ENCODE data around the gene E2F4.

Gene E2F4

DNA sequence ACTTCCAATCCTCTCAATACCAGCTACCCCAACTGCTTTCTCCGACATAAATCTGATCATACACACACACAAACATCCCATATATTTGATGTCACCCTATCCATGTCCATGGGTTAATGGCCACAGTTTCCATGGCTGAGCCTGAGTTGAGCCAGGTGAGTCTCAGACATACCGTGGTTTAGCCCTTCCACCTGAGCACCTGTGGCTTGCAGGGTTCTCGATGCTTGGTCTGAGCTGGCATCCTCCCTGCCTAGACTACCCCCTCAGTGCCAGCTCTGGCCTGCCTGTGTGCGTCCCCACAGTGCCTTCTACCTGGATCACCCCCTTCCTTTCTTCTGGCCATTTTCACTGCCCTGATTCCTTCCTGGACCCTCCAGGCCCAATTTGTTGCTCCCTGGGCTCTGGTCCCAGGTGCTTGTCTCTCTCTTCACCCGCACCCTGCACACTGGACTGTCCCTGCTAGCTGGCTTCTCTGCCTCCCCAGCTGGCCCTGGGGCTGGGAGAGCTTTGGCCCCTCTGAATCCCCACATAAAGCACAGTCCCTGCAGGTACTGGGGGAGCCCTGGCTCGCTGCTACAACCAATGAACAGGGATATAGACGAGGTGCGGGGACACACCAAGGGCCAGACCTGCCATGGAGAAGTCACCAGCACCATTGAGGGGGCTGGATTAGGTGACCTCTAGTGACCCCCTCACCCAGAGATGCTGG lies 14.3 kb downstream of the E2F4 start:
- DNase-seq (ENCODE audit: insufficient read length, low spot score), result no peak
- TF ChIP-seq POLR2AphosphoS5 (IDR thresholded peaks at IDR 0.05; ENCODE audit: low read depth, low read length) (no peak; the same call in 1 of the 2 replicates), POLR2A (IDR thresholded peaks at IDR 0.05; ENCODE audit: low read depth, low read length) (no peak), SPI1 (IDR thresholded peaks at IDR 0.05; ENCODE audit: low read depth, low read length) (no peak), PAX5 (IDR thresholded peaks at IDR 0.05; ENCODE audit: insufficient read depth, low read length, severe bottlenecking) (no peak), POU2F2 (IDR thresholded peaks at IDR 0.05; ENCODE audit: low read depth, low read length) (no peak), TAF1 (IDR thresholded peaks at IDR 0.05; ENCODE audit: low read depth, low read length) (no peak)
- no peak for FAIRE-seq

GRCh38 chr16:67206838-67207248 lies 14.9 kb downstream of the E2F4 start:
- DNase-seq (ENCODE audit: insufficient read length, low spot score) (no peak), FAIRE-seq (no peak)
- no peak for TF ChIP-seq POLR2A (IDR thresholded peaks at IDR 0.05; ENCODE audit: low read depth, low read length)
- no peak for TF ChIP-seq POU2F2 (IDR thresholded peaks at IDR 0.05; ENCODE audit: low read depth, low read length)
- TF ChIP-seq POLR2AphosphoS5 (IDR thresholded peaks at IDR 0.05; ENCODE audit: low read depth, low read length), result no peak
- no peak for TF ChIP-seq PAX5 (IDR thresholded peaks at IDR 0.05; ENCODE audit: insufficient read depth, low read length, severe bottlenecking)
- TF ChIP-seq SPI1 (IDR thresholded peaks at IDR 0.05; ENCODE audit: low read depth, low read length), result no peak
- no peak for TF ChIP-seq TAF1 (IDR thresholded peaks at IDR 0.05; ENCODE audit: low read depth, low read length)

DNA sequence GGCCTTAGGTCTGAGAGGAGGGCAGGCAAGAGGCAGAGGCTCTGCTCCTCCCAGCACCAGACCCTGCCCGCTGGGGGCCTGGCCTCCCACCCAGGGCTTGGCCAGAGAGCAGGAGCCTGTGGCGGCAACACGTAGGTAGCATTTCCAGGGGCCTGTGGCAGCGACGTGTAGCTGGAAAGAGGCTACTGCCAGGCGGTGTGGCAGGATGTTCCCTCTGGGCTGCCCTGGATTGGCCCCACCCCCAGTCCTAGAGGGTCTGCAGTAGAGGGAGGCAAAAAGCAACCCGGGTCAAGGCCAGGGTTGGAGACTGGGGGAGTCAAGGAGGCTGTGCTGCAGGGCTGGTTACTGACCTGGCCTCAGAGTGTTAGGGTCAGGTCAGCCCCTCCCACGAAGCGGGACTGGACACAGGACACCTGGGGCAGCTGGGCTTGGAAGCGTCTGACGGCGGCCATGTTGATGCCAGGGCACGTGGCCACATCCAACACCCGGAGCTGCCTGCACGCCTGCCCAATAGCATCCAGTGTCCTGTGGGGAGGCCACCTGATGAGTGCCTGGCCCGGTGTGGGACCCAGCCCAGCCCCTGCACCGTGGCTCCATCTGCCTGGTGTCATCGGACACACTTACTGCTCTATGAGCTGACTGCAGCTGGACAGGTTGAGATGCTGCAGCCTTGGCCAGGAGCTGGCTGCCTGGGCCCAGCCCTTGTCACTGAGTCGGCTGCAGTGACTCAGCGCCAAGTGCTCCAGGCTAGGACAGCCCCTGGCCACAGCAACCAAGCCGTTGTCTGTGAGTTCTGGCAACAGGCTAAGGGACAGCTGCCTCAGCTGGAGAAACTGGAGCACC lies 15.5 kb downstream of the E2F4 start:
- peak; percentile 38; the same call in 1 of the 2 replicates for TF ChIP-seq POLR2AphosphoS5 (IDR thresholded peaks at IDR 0.05; ENCODE audit: low read depth, low read length)
- TF ChIP-seq POU2F2 (IDR thresholded peaks at IDR 0.05; ENCODE audit: low read depth, low read length), result no peak
- no peak for FAIRE-seq
- DNase-seq (ENCODE audit: insufficient read length, low spot score), result no peak

GRCh38 chr16:67208154-67208896 lies 16.4 kb downstream of the E2F4 start:
- DNase-seq (ENCODE audit: insufficient read length, low spot score), result no peak
- TF ChIP-seq POLR2A (IDR thresholded peaks at IDR 0.05; ENCODE audit: low read depth, low read length) (0 out of 2 replicates have a peak, but pooled peaks have one; percentile 11), POLR2AphosphoS5 (IDR thresholded peaks at IDR 0.05; ENCODE audit: low read depth, low read length) (no peak)
- no peak for FAIRE-seq

- DNase-seq (ENCODE audit: insufficient read length, low spot score) (no peak), FAIRE-seq (no peak)
- no peak for TF ChIP-seq PAX5 (IDR thresholded peaks at IDR 0.05; ENCODE audit: insufficient read depth, low read length, severe bottlenecking)
- no peak for TF ChIP-seq POU2F2 (IDR thresholded peaks at IDR 0.05; ENCODE audit: low read depth, low read length)
- TF ChIP-seq SPI1 (IDR thresholded peaks at IDR 0.05; ENCODE audit: low read depth, low read length), result no peak
- no peak for TF ChIP-seq POLR2A (IDR thresholded peaks at IDR 0.05; ENCODE audit: low read depth, low read length)
- TF ChIP-seq TAF1 (IDR thresholded peaks at IDR 0.05; ENCODE audit: low read depth, low read length), result no peak
- TF ChIP-seq POLR2AphosphoS5 (IDR thresholded peaks at IDR 0.05; ENCODE audit: low read depth, low read length), result no peak
Measured at GRCh38 chr16:67209565-67209964, 17.6 kb downstream of the E2F4 start.

- DNase-seq (ENCODE audit: insufficient read length, low spot score) (no peak), FAIRE-seq (no peak)
- no peak for TF ChIP-seq PAX5 (IDR thresholded peaks at IDR 0.05; ENCODE audit: insufficient read depth, low read length, severe bottlenecking)
- TF ChIP-seq TAF1 (IDR thresholded peaks at IDR 0.05; ENCODE audit: low read depth, low read length), result no peak
- TF ChIP-seq SPI1 (IDR thresholded peaks at IDR 0.05; ENCODE audit: low read depth, low read length), result no peak
Measured at GRCh38 chr16:67210069-67210937, 18.3 kb downstream of the E2F4 start.

- TF ChIP-seq POLR2AphosphoS5 (IDR thresholded peaks at IDR 0.05; ENCODE audit: low read depth, low read length) (no peak), POLR2A (IDR thresholded peaks at IDR 0.05; ENCODE audit: low read depth, low read length) (no peak), TAF1 (IDR thresholded peaks at IDR 0.05; ENCODE audit: low read depth, low read length) (no peak), SPI1 (IDR thresholded peaks at IDR 0.05; ENCODE audit: low read depth, low read length) (no peak), POU2F2 (IDR thresholded peaks at IDR 0.05; ENCODE audit: low read depth, low read length) (no peak), PAX5 (IDR thresholded peaks at IDR 0.05; ENCODE audit: insufficient read depth, low read length, severe bottlenecking) (no peak)
- DNase-seq (ENCODE audit: insufficient read length, low spot score), result no peak
- no peak for FAIRE-seq
Measured at GRCh38 chr16:67211674-67212073, 19.7 kb downstream of the E2F4 start.

DNA sequence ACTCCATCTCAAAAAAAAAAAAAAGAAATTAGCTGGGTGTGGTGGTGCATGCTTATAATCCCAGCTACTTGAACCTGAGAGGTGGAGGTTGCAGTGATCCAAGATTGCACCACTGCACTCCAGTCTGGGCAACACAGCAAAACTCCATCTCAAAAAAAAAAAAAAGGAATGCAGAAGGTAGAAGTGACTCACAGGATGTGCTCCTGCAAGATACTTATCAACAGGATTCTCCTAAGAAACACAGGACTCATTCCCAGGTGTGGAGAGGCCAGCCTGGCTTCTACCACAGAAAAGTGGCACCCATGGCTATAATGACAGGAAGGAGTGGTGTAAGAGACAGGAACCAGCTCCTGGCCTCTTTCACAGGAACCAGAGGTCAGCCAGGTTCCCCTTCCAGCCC lies 20.8 kb downstream of the E2F4 start:
- no peak for TF ChIP-seq POLR2A (IDR thresholded peaks at IDR 0.05; ENCODE audit: low read depth, low read length)
- no peak for TF ChIP-seq POLR2AphosphoS5 (IDR thresholded peaks at IDR 0.05; ENCODE audit: low read depth, low read length)
- TF ChIP-seq TAF1 (IDR thresholded peaks at IDR 0.05; ENCODE audit: low read depth, low read length), result no peak
- TF ChIP-seq PAX5 (IDR thresholded peaks at IDR 0.05; ENCODE audit: insufficient read depth, low read length, severe bottlenecking), result no peak
- no peak for TF ChIP-seq SPI1 (IDR thresholded peaks at IDR 0.05; ENCODE audit: low read depth, low read length)
- TF ChIP-seq POU2F2 (IDR thresholded peaks at IDR 0.05; ENCODE audit: low read depth, low read length), result no peak
- no peak for FAIRE-seq
- no peak for DNase-seq (ENCODE audit: insufficient read length, low spot score)
